Measurements from ENCODE around the gene ECPAS. TPM values are rescaled to one million over a fixed set of nuclear protein-coding genes. Genes with fewer than 3 reads are reported as not detected.

The ECPAS gene
- polyA plus RNA-seq, 1 experiment: 54.3 TPM

DNA sequence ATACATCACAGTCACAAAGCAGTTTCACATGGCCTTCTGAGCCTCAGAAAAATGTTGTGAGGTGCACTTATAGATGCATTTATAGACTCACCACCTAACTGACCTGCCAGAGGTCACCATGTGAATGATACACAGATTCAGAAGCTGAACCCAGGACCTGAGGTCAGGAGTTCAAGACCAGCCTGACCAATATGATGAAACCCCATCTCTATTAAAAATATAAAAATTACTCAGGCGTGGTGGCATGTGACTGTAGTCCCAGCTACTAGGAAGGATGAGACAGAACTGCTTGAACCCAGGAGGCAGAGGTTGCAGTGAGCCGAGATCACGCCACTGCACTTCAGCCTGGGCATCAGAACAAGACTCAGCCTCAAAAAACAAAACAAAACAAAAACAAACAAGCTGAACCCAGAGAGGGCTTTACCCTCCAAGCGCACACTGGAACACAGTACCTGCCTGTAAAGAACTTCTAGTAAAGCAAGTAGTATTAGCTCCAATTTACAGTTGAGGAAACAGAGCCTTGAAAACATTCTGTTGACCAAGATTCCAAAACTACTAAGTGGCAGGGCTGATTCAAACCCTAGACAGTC is 16.3 kb downstream of the ECPAS start:
- Histone ChIP-seq H3K27me3 (ENCODE audit: control insufficient read depth, insufficient read depth, low read length) (no peaks in the 10 kb centered on the region), H3K4me3 (ENCODE audit: low read depth, low read length) (no peak overlapping the region), H3K36me3 (ENCODE audit: control insufficient read depth, insufficient read depth, low read length) (no peaks in the 10 kb centered on the region)
- no peak for DNase-seq (ENCODE audit: low read depth)
- TF ChIP-seq, protein P1, sequence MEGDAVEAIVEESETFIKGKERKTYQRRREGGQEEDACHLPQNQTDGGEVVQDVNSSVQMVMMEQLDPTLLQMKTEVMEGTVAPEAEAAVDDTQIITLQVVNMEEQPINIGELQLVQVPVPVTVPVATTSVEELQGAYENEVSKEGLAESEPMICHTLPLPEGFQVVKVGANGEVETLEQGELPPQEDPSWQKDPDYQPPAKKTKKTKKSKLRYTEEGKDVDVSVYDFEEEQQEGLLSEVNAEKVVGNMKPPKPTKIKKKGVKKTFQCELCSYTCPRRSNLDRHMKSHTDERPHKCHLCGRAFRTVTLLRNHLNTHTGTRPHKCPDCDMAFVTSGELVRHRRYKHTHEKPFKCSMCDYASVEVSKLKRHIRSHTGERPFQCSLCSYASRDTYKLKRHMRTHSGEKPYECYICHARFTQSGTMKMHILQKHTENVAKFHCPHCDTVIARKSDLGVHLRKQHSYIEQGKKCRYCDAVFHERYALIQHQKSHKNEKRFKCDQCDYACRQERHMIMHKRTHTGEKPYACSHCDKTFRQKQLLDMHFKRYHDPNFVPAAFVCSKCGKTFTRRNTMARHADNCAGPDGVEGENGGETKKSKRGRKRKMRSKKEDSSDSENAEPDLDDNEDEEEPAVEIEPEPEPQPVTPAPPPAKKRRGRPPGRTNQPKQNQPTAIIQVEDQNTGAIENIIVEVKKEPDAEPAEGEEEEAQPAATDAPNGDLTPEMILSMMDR (IDR thresholded peaks at IDR 0.05; ENCODE audit: insufficient read depth, low read depth, low read length): no peak
- POLR2A ChIA-PET: no interaction called here
- CTCF ChIA-PET: no interaction called here

DNA sequence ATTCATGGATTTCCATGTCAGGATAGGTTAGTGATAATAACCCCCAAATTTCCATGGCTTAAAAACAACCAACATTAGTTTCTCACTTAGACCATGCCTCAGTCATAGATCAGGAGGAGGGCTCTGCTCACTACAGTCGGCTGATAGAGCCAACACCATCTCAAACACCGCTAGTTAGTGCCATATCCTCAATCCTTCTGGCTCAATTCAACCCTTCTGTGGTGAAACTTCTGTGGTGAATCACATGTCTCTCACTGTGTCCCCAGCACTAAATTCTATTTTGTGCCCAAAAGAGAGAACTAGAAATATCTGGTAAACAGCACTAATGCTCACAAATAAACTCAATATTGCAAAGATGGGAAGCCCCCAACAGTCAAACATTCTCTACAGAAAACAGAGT is 21.1 kb downstream of the ECPAS start:
- no peak overlapping the region for H3K4me3 ChIP-seq (ENCODE audit: low read depth, low read length)
- TF ChIP-seq, protein P1 (IDR thresholded peaks at IDR 0.05; ENCODE audit: insufficient read depth, low read depth, low read length): no peak
- DNase-seq (ENCODE audit: low read depth): no peak
- no peaks in the 10 kb centered on the region for H3K36me3 ChIP-seq (ENCODE audit: control insufficient read depth, insufficient read depth, low read length)
- ChIA-PET CTCF (no interaction called here), POLR2A (no interaction called here)
- no peaks in the 10 kb centered on the region for H3K27me3 ChIP-seq (ENCODE audit: control insufficient read depth, insufficient read depth, low read length)

GRCh38 chr9:111458139-111459009 is 25.8 kb downstream of the ECPAS start:
- H3K36me3 ChIP-seq (ENCODE audit: control insufficient read depth, insufficient read depth, low read length): no peaks in the 10 kb centered on the region
- POLR2A ChIA-PET: no interaction called here
- CTCF ChIA-PET: interaction anchor here (0.5 kb wide), 1 partner anchor 8 kb away, joined by 3 read pairs; no protein-coding TSS in a partner anchor
- TF ChIP-seq, protein P1 (IDR thresholded peaks at IDR 0.05; ENCODE audit: insufficient read depth, low read depth, low read length): no peak
- DNase-seq (ENCODE audit: low read depth): no peak
- no peaks in the 10 kb centered on the region for H3K27me3 ChIP-seq (ENCODE audit: control insufficient read depth, insufficient read depth, low read length)
- H3K4me3 ChIP-seq (ENCODE audit: low read depth, low read length): no peak overlapping the region

DNA sequence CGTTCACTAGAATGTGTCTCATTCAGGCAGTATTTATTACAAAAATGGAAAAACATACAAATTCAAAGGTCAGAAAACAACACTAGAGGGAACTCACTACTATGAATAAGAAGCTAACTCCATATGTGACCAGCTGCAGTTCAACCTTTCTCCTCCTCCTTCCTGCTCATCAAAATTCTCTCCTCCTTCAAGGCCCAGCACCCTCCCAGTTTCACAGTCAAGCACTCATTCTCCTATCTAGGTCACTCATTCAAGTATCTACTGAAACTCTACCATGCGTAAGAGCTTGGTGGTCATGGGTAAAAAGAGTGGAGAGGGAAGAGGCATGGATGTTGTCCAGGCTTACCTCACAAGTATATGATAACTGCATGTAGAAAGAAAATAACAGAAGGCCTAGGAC is 27.7 kb downstream of the ECPAS start:
- H3K36me3 ChIP-seq (ENCODE audit: control insufficient read depth, insufficient read depth, low read length): no peaks in the 10 kb centered on the region
- TF ChIP-seq, protein P1 (IDR thresholded peaks at IDR 0.05; ENCODE audit: insufficient read depth, low read depth, low read length): no peak
- ChIA-PET CTCF (no interaction called here), POLR2A (no interaction called here)
- no peaks in the 10 kb centered on the region for H3K27me3 ChIP-seq (ENCODE audit: control insufficient read depth, insufficient read depth, low read length)
- no peak for DNase-seq (ENCODE audit: low read depth)
- H3K4me3 ChIP-seq (ENCODE audit: low read depth, low read length): no peak overlapping the region

- POLR2A ChIA-PET: interaction anchor here (0.6 kb wide), 1 partner anchor 407 kb away, joined by 17 read pairs; no protein-coding TSS in a partner anchor
Observed at GRCh38 chr9:111455638-111456037, 28.5 kb downstream of the ECPAS start.

More at GRCh38 chr9:111455638-111456037, 28.5 kb downstream of the ECPAS start:
- no peak for DNase-seq (ENCODE audit: low read depth)
- CTCF ChIA-PET: no interaction called here
- Histone ChIP-seq H3K36me3 (ENCODE audit: control insufficient read depth, insufficient read depth, low read length) (peaks cover under 1% of the 10 kb centered on the region; the same call in 1 of the 2 replicates), H3K27me3 (ENCODE audit: control insufficient read depth, insufficient read depth, low read length) (no peaks in the 10 kb centered on the region), H3K4me3 (ENCODE audit: low read depth, low read length) (no peak overlapping the region)
- TF ChIP-seq, protein P1 (IDR thresholded peaks at IDR 0.05; ENCODE audit: insufficient read depth, low read depth, low read length): no peak
